A673 (cell line): ENCODE results near the gene EXOC6.

Experiments used
- EZH2 ChIP-seq: fragments of 200-600 bp; sonication (generic); IDR thresholded peaks from 2 replicates; pipeline ENCODE4 v1.6.1; 2017; ENCODE audit warnings: borderline replicate concordance, low read depth, mild to moderate bottlenecking, mixed read lengths, antibody characterized with exemption, low read length; ENCODE audit not compliant: poor library complexity, severe bottlenecking
- TF ChIP-seq, protein P1 (sequence below): fragments of 300-800, 200-600 bp; sonication (generic); conservative IDR thresholded peaks from 2 replicates; pipeline ENCODE4 v1.5.1; 2017; ENCODE audit warnings: low read depth, mild to moderate bottlenecking, antibody characterized with exemption, low read length, moderate library complexity, mixed read lengths

- TF ChIP-seq, protein P1, sequence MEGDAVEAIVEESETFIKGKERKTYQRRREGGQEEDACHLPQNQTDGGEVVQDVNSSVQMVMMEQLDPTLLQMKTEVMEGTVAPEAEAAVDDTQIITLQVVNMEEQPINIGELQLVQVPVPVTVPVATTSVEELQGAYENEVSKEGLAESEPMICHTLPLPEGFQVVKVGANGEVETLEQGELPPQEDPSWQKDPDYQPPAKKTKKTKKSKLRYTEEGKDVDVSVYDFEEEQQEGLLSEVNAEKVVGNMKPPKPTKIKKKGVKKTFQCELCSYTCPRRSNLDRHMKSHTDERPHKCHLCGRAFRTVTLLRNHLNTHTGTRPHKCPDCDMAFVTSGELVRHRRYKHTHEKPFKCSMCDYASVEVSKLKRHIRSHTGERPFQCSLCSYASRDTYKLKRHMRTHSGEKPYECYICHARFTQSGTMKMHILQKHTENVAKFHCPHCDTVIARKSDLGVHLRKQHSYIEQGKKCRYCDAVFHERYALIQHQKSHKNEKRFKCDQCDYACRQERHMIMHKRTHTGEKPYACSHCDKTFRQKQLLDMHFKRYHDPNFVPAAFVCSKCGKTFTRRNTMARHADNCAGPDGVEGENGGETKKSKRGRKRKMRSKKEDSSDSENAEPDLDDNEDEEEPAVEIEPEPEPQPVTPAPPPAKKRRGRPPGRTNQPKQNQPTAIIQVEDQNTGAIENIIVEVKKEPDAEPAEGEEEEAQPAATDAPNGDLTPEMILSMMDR, result no peak
- TF ChIP-seq EZH2, result no peak
Observed at GRCh38 chr10:93064874-93065660, 216.7 kb downstream of the EXOC6 start.
